Astrocyte (in vitro differentiated cells and primary cell): ENCODE measurements around the gene XYLB.

Source experiments
- EZH2 ChIP-seq: IDR thresholded peaks from 2 replicates; pipeline ENCODE4 v1.6.1; 2012; ENCODE audit warnings: mild to moderate bottlenecking, low read length, inconsistent platforms; ENCODE audit not compliant: insufficient read depth
- TF ChIP-seq, protein P1 (sequence below): IDR thresholded peaks from 2 replicates; pipeline ENCODE4 v1.5.1; 2011; ENCODE audit warnings: low read depth, mild to moderate bottlenecking, inconsistent platforms, low read length, moderate library complexity; ENCODE audit not compliant: insufficient read depth

DNA sequence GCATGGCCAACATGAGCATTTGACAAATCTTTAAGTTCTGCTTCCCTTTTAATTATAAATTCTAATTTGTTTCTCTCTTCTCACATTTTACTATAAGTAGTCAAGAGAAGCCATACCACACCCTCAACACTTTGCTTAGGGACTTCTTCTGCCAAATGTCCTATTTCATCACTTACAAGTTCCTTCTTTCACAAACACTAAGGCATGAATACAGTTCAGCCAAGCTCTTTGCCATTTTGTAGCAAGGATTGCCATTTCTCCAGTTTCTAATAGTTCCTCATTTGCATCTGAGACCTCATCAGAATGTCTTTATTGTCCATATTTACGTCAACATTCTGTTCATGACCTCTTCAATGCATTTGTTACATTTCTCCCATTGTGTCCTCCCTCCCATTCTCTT is 35.1 kb upstream of the XYLB start:
- TF ChIP-seq, protein P1, sequence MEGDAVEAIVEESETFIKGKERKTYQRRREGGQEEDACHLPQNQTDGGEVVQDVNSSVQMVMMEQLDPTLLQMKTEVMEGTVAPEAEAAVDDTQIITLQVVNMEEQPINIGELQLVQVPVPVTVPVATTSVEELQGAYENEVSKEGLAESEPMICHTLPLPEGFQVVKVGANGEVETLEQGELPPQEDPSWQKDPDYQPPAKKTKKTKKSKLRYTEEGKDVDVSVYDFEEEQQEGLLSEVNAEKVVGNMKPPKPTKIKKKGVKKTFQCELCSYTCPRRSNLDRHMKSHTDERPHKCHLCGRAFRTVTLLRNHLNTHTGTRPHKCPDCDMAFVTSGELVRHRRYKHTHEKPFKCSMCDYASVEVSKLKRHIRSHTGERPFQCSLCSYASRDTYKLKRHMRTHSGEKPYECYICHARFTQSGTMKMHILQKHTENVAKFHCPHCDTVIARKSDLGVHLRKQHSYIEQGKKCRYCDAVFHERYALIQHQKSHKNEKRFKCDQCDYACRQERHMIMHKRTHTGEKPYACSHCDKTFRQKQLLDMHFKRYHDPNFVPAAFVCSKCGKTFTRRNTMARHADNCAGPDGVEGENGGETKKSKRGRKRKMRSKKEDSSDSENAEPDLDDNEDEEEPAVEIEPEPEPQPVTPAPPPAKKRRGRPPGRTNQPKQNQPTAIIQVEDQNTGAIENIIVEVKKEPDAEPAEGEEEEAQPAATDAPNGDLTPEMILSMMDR: no peak
- no peak for TF ChIP-seq EZH2
